GM23248 (cell line): Measurements from ENCODE around the gene ANO2. TPM values are rescaled to one million over a fixed set of nuclear protein-coding genes. Genes with fewer than 3 reads are reported as not detected.
A peak's percentile ranks its signal among the peaks of the same experiment; 100 is the strongest.

Experiments
- DNase-seq: peaks from one replicate; pipeline ENCODE4 v3.0.0-alpha.2; 2015
- H2AFZ ChIP-seq: fragments of 200-600 bp; sonication (generic); 2 replicates; pipeline ENCODE4 v1.6.1; 2016; ENCODE audit warnings: antibody characterized with exemption
- H3F3A ChIP-seq: fragments of 200-600 bp; sonication (generic); 2 replicates; pipeline ENCODE4 v1.6.1; 2016; ENCODE audit warnings: mild to moderate bottlenecking, antibody characterized with exemption, mixed run types; ENCODE audit not compliant: insufficient read depth
- H3K27ac ChIP-seq: fragments of 200-600 bp; sonication (generic); 2 replicates; pipeline ENCODE4 v1.5.1; 2016; ENCODE audit warnings: mild to moderate bottlenecking
- H3K27me3 ChIP-seq: fragments of 200-600 bp; sonication (generic); replicated peaks from 2 replicates; pipeline ENCODE4 v1.6.1; 2016; ENCODE audit warnings: mild to moderate bottlenecking; ENCODE audit not compliant: insufficient read depth
- H3K36me3 ChIP-seq: fragments of 200-600 bp; sonication (generic); 2 replicates; pipeline ENCODE4 v1.6.1; 2016; ENCODE audit warnings: low read depth, mild to moderate bottlenecking
- H3K4me1 ChIP-seq: fragments of 200-600 bp; sonication (generic); 2 replicates; pipeline ENCODE4 v1.6.1; 2016; ENCODE audit warnings: mild to moderate bottlenecking; ENCODE audit not compliant: insufficient read depth
- H3K4me2 ChIP-seq: fragments of 200-600 bp; sonication (generic); one replicate; pipeline ENCODE4 v1.6.1; 2016; ENCODE audit warnings: mild to moderate bottlenecking; ENCODE audit not compliant: unreplicated experiment
- H3K4me3 ChIP-seq: fragments of 200-600 bp; sonication (generic); 2 replicates; pipeline ENCODE4 v1.5.1; 2016; ENCODE audit warnings: mild to moderate bottlenecking
- H3K79me2 ChIP-seq: fragments of 200-600 bp; sonication (generic); 2 replicates; pipeline ENCODE4 v1.6.1; 2016; ENCODE audit warnings: mild to moderate bottlenecking; ENCODE audit not compliant: insufficient read depth
- H3K9ac ChIP-seq: fragments of 200-600 bp; sonication (generic); 2 replicates; pipeline ENCODE4 v1.6.1; 2016; ENCODE audit warnings: mild to moderate bottlenecking
- H3K9me2 ChIP-seq: fragments of 200-600 bp; sonication (generic); 2 replicates; pipeline ENCODE4 v1.6.1; 2016; ENCODE audit warnings: mixed run types, mild to moderate bottlenecking, moderate library complexity; ENCODE audit not compliant: insufficient read depth
- H3K9me3 ChIP-seq: fragments of 200-600 bp; sonication (generic); one replicate; pipeline ENCODE4 v1.6.1; 2017; ENCODE audit warnings: low read depth
- H4K20me1 ChIP-seq: fragments of 200-600 bp; sonication (generic); 2 replicates; pipeline ENCODE4 v1.6.0; 2016; ENCODE audit not compliant: insufficient read depth
- EZH2 ChIP-seq: fragments of 200-600 bp; sonication (generic); IDR thresholded peaks from 2 replicates; pipeline ENCODE4 v1.6.1; 2018; ENCODE audit warnings: antibody characterized with exemption, mild to moderate bottlenecking; ENCODE audit not compliant: insufficient read depth, poor library complexity, severe bottlenecking
- EZH2phosphoT487 ChIP-seq: fragments of 200-600 bp; sonication (generic); IDR thresholded peaks from 2 replicates; pipeline ENCODE4 v1.6.1; 2018; ENCODE audit warnings: antibody characterized with exemption, moderate library complexity, mild to moderate bottlenecking, low read depth; ENCODE audit not compliant: insufficient read depth
- WGBS, 2 experiments: methylation state at CpG; one replicate each; pipeline ENCODE4 v1.1.6; 2015 to 2017; ENCODE audit warnings: low lambda C conversion rate in 2 of 2, low coverage in 1 of 2; ENCODE audit errors: missing lambda C conversion rate in 2 of 2; 5-methylcytosine and 5-hydroxymethylcytosine counted together
- in situ Hi-C: fragments of 300-500 bp; cut with MboI; formaldehyde crosslinking; loops from 2 replicates; pipeline ENCODE4 v1.15.0; 2020
- polyA plus RNA-seq: library from polyadenylated mRNA; unstranded; fragments of >200 nt; fragmentation: Nextera tagmentation; extraction: Ambion mirVana; gene quantifications from 2 replicates; pipeline ENCODE4 v1.2.1, GENCODE V29; 2016
- total RNA-seq: library from RNA; depleted of rRNA; stranded (reverse); fragments of >200 nt; shearing (Covaris generic); gene quantifications from 2 replicates; pipeline ENCODE4 v1.2.3, GENCODE V29; 2014

ANO2 gene
- total and polyA plus RNA-seq, 2 experiments from 2014 or later, result not detected

- Histone ChIP-seq H3K4me2 (no peak overlapping the region), H3K9ac (no peak overlapping the region), H2AFZ (no peak overlapping the region), H3K36me3 (no peaks in the 10 kb centered on the region), H4K20me1 (no peaks in the 10 kb centered on the region), H3K9me3 (no peaks in the 10 kb centered on the region), H3K4me1 (no peaks in the 10 kb centered on the region), H3F3A (no peaks in the 10 kb centered on the region), H3K27ac (no peak overlapping the region), H3K9me2 (no peaks in the 10 kb centered on the region), H3K79me2 (no peaks in the 10 kb centered on the region), H3K4me3 (no peak overlapping the region), H3K27me3 (no peaks in the 10 kb centered on the region; the same call in 1 of the 2 replicates)
- no peak for DNase-seq
- in situ Hi-C loops, result no loop called here
- TF ChIP-seq EZH2phosphoT487 (no peak), EZH2 (no peak)
- WGBS, 2 experiments, result 57 to 61% methylated on average over 8 of the region's 8 CpGs
These were observed 148.2 kb downstream of the ANO2 start for GRCh38 chr12:5796959-5797225.

DNA sequence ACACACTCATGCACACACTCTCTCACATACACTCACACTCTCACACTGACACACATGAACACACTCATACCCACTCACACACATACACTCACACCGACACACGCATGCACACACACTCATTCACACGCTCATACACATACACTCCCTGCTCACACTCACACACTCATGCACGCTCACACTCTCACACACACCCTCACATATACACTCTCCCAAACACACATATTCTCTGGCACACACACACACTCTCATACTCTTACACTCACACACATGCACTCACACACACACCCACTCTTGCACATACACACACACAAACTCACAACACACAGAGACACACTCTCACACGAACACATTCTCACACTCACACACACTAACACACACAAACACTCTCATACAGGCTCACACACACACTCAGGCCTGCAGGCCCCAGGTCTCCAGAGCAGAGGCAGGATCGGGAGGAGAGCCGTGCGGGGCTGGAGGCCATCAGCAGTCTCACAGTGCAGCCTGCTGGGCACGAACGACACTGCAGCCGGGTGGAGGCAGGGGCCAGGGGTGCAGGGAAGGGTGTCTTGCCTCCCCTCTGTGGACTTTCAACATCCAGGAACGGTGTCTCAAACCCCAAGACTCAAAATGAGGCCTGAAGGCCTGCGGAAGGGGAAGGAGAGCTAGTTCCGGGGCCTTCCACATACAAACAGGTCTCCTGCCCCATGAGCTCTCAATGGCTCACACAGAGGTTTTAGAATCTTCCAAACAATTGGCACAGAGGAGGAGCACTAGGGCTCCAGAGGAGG lies 148.7 kb downstream of the ANO2 start:
- Histone ChIP-seq H3K36me3 (no peaks in the 10 kb centered on the region), H3K27me3 (no peaks in the 10 kb centered on the region; the same call in 1 of the 2 replicates), H3K4me2 (no peak overlapping the region), H3K9me2 (no peaks in the 10 kb centered on the region), H3F3A (no peaks in the 10 kb centered on the region), H2AFZ (no peak overlapping the region), H3K9me3 (no peaks in the 10 kb centered on the region), H3K4me3 (no peak overlapping the region), H3K79me2 (no peaks in the 10 kb centered on the region), H4K20me1 (no peaks in the 10 kb centered on the region), H3K9ac (no peak overlapping the region), H3K4me1 (no peaks in the 10 kb centered on the region), H3K27ac (no peak overlapping the region)
- TF ChIP-seq EZH2 (no peak), EZH2phosphoT487 (no peak)
- WGBS, 2 experiments, result 68 to 71% methylated on average over 14 of the region's 14 CpGs
- in situ Hi-C loops, result no loop called here
- peak; percentile 36 for DNase-seq

GRCh38 chr12:5794156-5794555 lies 150.9 kb downstream of the ANO2 start:
- H3K36me3 ChIP-seq, result no peaks in the 10 kb centered on the region
- no peak overlapping the region for H3K4me2 ChIP-seq
- H3K9ac ChIP-seq, result no peak overlapping the region
- H3K9me3 ChIP-seq, result no peaks in the 10 kb centered on the region
- in situ Hi-C loops, result no loop called here
- no peak for DNase-seq
- no peak overlapping the region for H3K4me3 ChIP-seq
- H2AFZ ChIP-seq, result no peak overlapping the region
- no peaks in the 10 kb centered on the region for H3K79me2 ChIP-seq
- no peaks in the 10 kb centered on the region for H4K20me1 ChIP-seq
- H3K27ac ChIP-seq, result no peak overlapping the region
- no peaks in the 10 kb centered on the region; the same call in 1 of the 2 replicates for H3K27me3 ChIP-seq
- H3K4me1 ChIP-seq, result no peaks in the 10 kb centered on the region
- H3F3A ChIP-seq, result no peaks in the 10 kb centered on the region
- H3K9me2 ChIP-seq, result no peaks in the 10 kb centered on the region
- TF ChIP-seq EZH2phosphoT487 (no peak), EZH2 (no peak)
- 0 to 1% methylated on average over 4 of the region's 4 CpGs for WGBS, 2 experiments

DNA sequence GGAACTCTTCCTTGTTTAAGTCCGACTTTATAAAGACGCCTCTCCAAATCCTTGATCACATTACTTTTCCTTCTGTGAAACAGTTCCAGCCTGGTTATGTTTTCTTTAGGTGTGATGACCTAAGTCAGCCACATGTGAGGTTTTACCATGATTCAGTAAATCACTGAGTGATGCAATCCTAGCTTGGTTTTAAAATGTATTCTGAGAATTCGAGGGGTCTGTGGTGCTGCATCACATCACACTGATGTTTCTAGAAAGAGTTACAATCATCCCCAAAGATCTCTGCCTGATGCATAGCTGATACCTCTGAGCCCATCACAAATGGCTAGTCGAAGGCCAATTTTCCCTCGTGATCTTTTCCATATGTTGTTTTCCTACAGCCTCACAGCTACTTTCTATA lies 152.7 kb downstream of the ANO2 start:
- no peak overlapping the region for H3K27ac ChIP-seq
- no peak overlapping the region for H3K9ac ChIP-seq
- no peaks in the 10 kb centered on the region for H3K27me3 ChIP-seq
- H3K9me3 ChIP-seq, result no peaks in the 10 kb centered on the region
- 48 to 49% methylated on average over 5 of the region's 5 CpGs for WGBS, 2 experiments
- TF ChIP-seq EZH2phosphoT487, result no peak
- TF ChIP-seq EZH2, result no peak
- H2AFZ ChIP-seq, result no peak overlapping the region
- in situ Hi-C loops, result no loop called here
- no peaks in the 10 kb centered on the region for H3F3A ChIP-seq
- H3K4me1 ChIP-seq, result no peaks in the 10 kb centered on the region
- peak; percentile 12 for DNase-seq
- no peaks in the 10 kb centered on the region for H3K36me3 ChIP-seq
- no peaks in the 10 kb centered on the region for H3K9me2 ChIP-seq
- no peaks in the 10 kb centered on the region for H3K79me2 ChIP-seq
- H3K4me3 ChIP-seq, result no peak overlapping the region
- H3K4me2 ChIP-seq, result no peak overlapping the region
- no peaks in the 10 kb centered on the region for H4K20me1 ChIP-seq

DNA sequence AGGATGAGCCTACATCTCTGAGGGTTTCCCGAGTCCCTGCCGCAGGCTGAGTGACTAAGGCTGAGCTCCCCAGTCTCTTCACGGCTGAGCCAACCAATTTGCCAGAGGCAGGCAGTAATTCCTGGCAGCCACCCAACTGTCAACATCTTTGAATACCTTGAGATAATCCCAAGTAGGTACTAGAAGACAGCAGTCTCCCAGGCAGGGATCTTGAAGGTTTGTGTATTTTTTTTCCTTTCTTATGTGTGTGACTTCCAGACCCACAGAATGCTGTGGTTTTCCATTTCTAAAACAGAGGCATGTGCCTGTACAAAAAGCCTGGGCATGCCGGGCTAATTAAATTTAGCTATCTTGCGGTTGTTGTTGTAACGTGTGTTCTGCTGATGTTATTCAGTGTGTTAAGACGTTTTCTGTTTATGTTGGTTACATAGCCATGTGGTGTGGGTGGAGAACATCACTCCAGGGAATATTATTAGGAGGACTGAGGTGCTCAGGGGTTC lies 155.5 kb downstream of the ANO2 start:
- WGBS, 2 experiments, result 52 to 56% methylated on average over 7 of the region's 7 CpGs

More for the DNA sequence above, 155.5 kb downstream of the ANO2 start:
- no peak overlapping the region for H3K4me2 ChIP-seq
- no peak overlapping the region for H3K27ac ChIP-seq
- H3K27me3 ChIP-seq, result no peaks in the 10 kb centered on the region
- no peaks in the 10 kb centered on the region for H4K20me1 ChIP-seq
- DNase-seq, result no peak
- no peaks in the 10 kb centered on the region for H3F3A ChIP-seq
- H3K9ac ChIP-seq, result no peak overlapping the region
- no peaks in the 10 kb centered on the region for H3K79me2 ChIP-seq
- no peak for TF ChIP-seq EZH2
- TF ChIP-seq EZH2phosphoT487, result no peak
- no peaks in the 10 kb centered on the region for H3K36me3 ChIP-seq
- H3K9me2 ChIP-seq, result no peaks in the 10 kb centered on the region
- H3K4me1 ChIP-seq, result no peaks in the 10 kb centered on the region
- in situ Hi-C loops, result no loop called here
- H3K4me3 ChIP-seq, result no peak overlapping the region
- no peaks in the 10 kb centered on the region for H3K9me3 ChIP-seq
- H2AFZ ChIP-seq, result no peak overlapping the region
